Activated CD8-positive, alpha-beta memory T cell treated with anti-CD3 and anti-CD28 coated beads, Interleukin-2, amount 10 ng/mL, durations not matched to agents 7 days and 5 days (primary cell): Measurements from ENCODE around the gene CCL27. TPM values are rescaled to one million over a fixed set of nuclear protein-coding genes. Genes with fewer than 3 reads are reported as not detected.
A peak's percentile ranks its signal among the peaks of the same experiment; 100 is the strongest.

ENCODE experiments used
- ATAC-seq: fragments of 150-1000 bp; cut with Tn5 transposase; one replicate; pipeline ENCODE4 v1.10.0; 2021; ENCODE audit warnings: moderate library complexity
- CTCF ChIA-PET: fragments of 350-600 bp; sonication (Branson Sonifier 250); formaldehyde crosslinking; loops from one replicate; lab custom pipeline; 2021; ENCODE audit warnings: antibody characterized with exemption; lab: Charles Lee
- DNase-seq: peaks from one replicate; pipeline ENCODE4 v3.0.0-alpha.2; 2020
- H3K27ac Mint-ChIP-seq: one replicate; pipeline ENCODE4 v1.8.0; 2021; ENCODE audit warnings: mild to moderate bottlenecking, mixed read lengths
- H3K27me3 Mint-ChIP-seq: one replicate; pipeline ENCODE4 v1.8.0; 2021; ENCODE audit warnings: mixed read lengths
- H3K36me3 Mint-ChIP-seq: one replicate; pipeline ENCODE4 v1.8.0; 2021; ENCODE audit warnings: mild to moderate bottlenecking, mixed read lengths
- H3K4me1 Mint-ChIP-seq: one replicate; pipeline ENCODE4 v1.8.0; 2021; ENCODE audit warnings: mixed read lengths
- H3K4me3 Mint-ChIP-seq: one replicate; pipeline ENCODE4 v1.8.0; 2021; ENCODE audit warnings: mild to moderate bottlenecking, moderate library complexity, mixed read lengths
- H3K9me3 Mint-ChIP-seq: one replicate; pipeline ENCODE4 v1.8.0; 2022; ENCODE audit warnings: low read depth, mixed read lengths
- total RNA-seq, 2 experiments: library from RNA; stranded (reverse); gene quantifications; one replicate each; pipeline ENCODE4 v1.2.3, GENCODE V29; 2021

The CCL27 gene
- total RNA-seq, 2 experiments from 2014 or later, result not detected

- H3K36me3 Mint-ChIP-seq, result no peaks in the 10 kb centered on the region
- no peaks in the 10 kb centered on the region for H3K27me3 Mint-ChIP-seq
- no peaks in the 10 kb centered on the region for H3K4me1 Mint-ChIP-seq
- H3K27ac Mint-ChIP-seq, result no peak overlapping the region
- no peaks in the 10 kb centered on the region for H3K9me3 Mint-ChIP-seq
- CTCF ChIA-PET, result interaction anchor here (1.5 kb wide), 1 partner anchor 12 kb away, joined by 4 read pairs; no protein-coding TSS in a partner anchor
- ATAC-seq (no peak), DNase-seq (no peak)
- no peak overlapping the region for H3K4me3 Mint-ChIP-seq
Measured at GRCh38 chr9:34689512-34689911, 27.1 kb upstream of the CCL27 start.

- Mint-ChIP-seq H3K27me3 (no peaks in the 10 kb centered on the region), H3K9me3 (no peaks in the 10 kb centered on the region), H3K4me3 (no peak overlapping the region), H3K27ac (no peak overlapping the region), H3K4me1 (no peaks in the 10 kb centered on the region), H3K36me3 (no peaks in the 10 kb centered on the region)
- CTCF ChIA-PET, result no interaction called here
- no peak for ATAC-seq
- DNase-seq, result no peak
Measured at GRCh38 chr9:34689116-34689470, 26.6 kb upstream of the CCL27 start.

- no peaks in the 10 kb centered on the region for H3K27me3 Mint-ChIP-seq
- H3K4me3 Mint-ChIP-seq, result no peak overlapping the region
- CTCF ChIA-PET, result no interaction called here
- DNase-seq (no peak), ATAC-seq (no peak)
- H3K27ac Mint-ChIP-seq, result no peak overlapping the region
- H3K36me3 Mint-ChIP-seq, result no peaks in the 10 kb centered on the region
- H3K4me1 Mint-ChIP-seq, result no peaks in the 10 kb centered on the region
- no peaks in the 10 kb centered on the region for H3K9me3 Mint-ChIP-seq
Measured at GRCh38 chr9:34688329-34689115, 26.1 kb upstream of the CCL27 start.

- DNase-seq (no peak), ATAC-seq (no peak)
- Mint-ChIP-seq H3K4me1 (no peaks in the 10 kb centered on the region), H3K27me3 (no peaks in the 10 kb centered on the region), H3K9me3 (no peaks in the 10 kb centered on the region), H3K27ac (no peak overlapping the region), H3K36me3 (no peaks in the 10 kb centered on the region), H3K4me3 (no peak overlapping the region)
- CTCF ChIA-PET, result interaction anchor here (1.4 to 1.5 kb wide), 3 partner anchors 11 to 41 kb away, joined by 3 to 7 read pairs (median 4); partner anchors contain the start of gene GALT
Measured at GRCh38 chr9:34687276-34688030, 25.0 kb upstream of the CCL27 start.

- ATAC-seq (no peak), DNase-seq (no peak)
- Mint-ChIP-seq H3K4me1 (no peaks in the 10 kb centered on the region), H3K27me3 (no peaks in the 10 kb centered on the region), H3K27ac (no peak overlapping the region), H3K4me3 (no peak overlapping the region), H3K36me3 (no peaks in the 10 kb centered on the region), H3K9me3 (no peaks in the 10 kb centered on the region)
- CTCF ChIA-PET, result interaction anchor here (1.4 to 1.5 kb wide), 3 partner anchors 12 to 40 kb away, joined by 3 to 7 read pairs (median 4); partner anchors contain the start of gene GALT
Measured at GRCh38 chr9:34686732-34687131, 24.3 kb upstream of the CCL27 start.

GRCh38 chr9:34686231-34686630 is 23.8 kb upstream of the CCL27 start:
- CTCF ChIA-PET, result interaction anchor here (1.4 to 1.5 kb wide), 3 partner anchors 12 to 39 kb away, joined by 3 to 7 read pairs (median 4); partner anchors contain the start of gene GALT
- Mint-ChIP-seq H3K27me3 (no peaks in the 10 kb centered on the region), H3K4me1 (no peaks in the 10 kb centered on the region), H3K4me3 (no peak overlapping the region), H3K27ac (no peak overlapping the region), H3K36me3 (no peaks in the 10 kb centered on the region), H3K9me3 (no peaks in the 10 kb centered on the region)
- ATAC-seq (no peak), DNase-seq (no peak)

- Mint-ChIP-seq H3K27me3 (no peaks in the 10 kb centered on the region), H3K4me3 (no peak overlapping the region), H3K27ac (no peak overlapping the region), H3K4me1 (no peaks in the 10 kb centered on the region), H3K36me3 (peaks cover 2% of the 10 kb centered on the region), H3K9me3 (no peaks in the 10 kb centered on the region)
- CTCF ChIA-PET, result no interaction called here
- DNase-seq, result no peak
- no peak for ATAC-seq
Measured at GRCh38 chr9:34685591-34685990, 23.1 kb upstream of the CCL27 start.

- DNase-seq (no peak), ATAC-seq (no peak)
- Mint-ChIP-seq H3K36me3 (peaks cover 2% of the 10 kb centered on the region), H3K9me3 (no peaks in the 10 kb centered on the region), H3K4me1 (no peaks in the 10 kb centered on the region), H3K27ac (no peak overlapping the region), H3K4me3 (no peak overlapping the region), H3K27me3 (no peaks in the 10 kb centered on the region)
- CTCF ChIA-PET, result no interaction called here
Measured at GRCh38 chr9:34684816-34685215, 22.4 kb upstream of the CCL27 start.

GRCh38 chr9:34684145-34684544 is 21.7 kb upstream of the CCL27 start:
- no peaks in the 10 kb centered on the region for H3K27me3 Mint-ChIP-seq
- CTCF ChIA-PET, result interaction anchor here (1.0 kb wide), 1 partner anchor 16 kb away, joined by 3 read pairs; no protein-coding TSS in a partner anchor
- H3K4me3 Mint-ChIP-seq, result no peak overlapping the region
- H3K27ac Mint-ChIP-seq, result no peak overlapping the region
- ATAC-seq (no peak), DNase-seq (no peak)
- peaks cover 2% of the 10 kb centered on the region for H3K36me3 Mint-ChIP-seq
- no peaks in the 10 kb centered on the region for H3K4me1 Mint-ChIP-seq
- no peaks in the 10 kb centered on the region for H3K9me3 Mint-ChIP-seq

- H3K36me3 Mint-ChIP-seq, result peaks cover 2% of the 10 kb centered on the region
- no peak overlapping the region for H3K27ac Mint-ChIP-seq
- DNase-seq, result no peak
- no peak for ATAC-seq
- no peak overlapping the region for H3K4me3 Mint-ChIP-seq
- no peaks in the 10 kb centered on the region for H3K4me1 Mint-ChIP-seq
- no peaks in the 10 kb centered on the region for H3K9me3 Mint-ChIP-seq
- no peaks in the 10 kb centered on the region for H3K27me3 Mint-ChIP-seq
- CTCF ChIA-PET, result interaction anchor here (1.0 to 2.5 kb wide), 3 partner anchors 11 to 27 kb away, joined by 4 to 20 read pairs (median 6); no protein-coding TSS in a partner anchor
Measured at GRCh38 chr9:34675869-34676268, 13.4 kb upstream of the CCL27 start.

GRCh38 chr9:34675048-34675714 is 12.7 kb upstream of the CCL27 start:
- Mint-ChIP-seq H3K9me3 (no peaks in the 10 kb centered on the region), H3K27me3 (no peaks in the 10 kb centered on the region), H3K36me3 (peaks cover 4% of the 10 kb centered on the region), H3K4me1 (no peaks in the 10 kb centered on the region), H3K4me3 (no peak overlapping the region), H3K27ac (no peak overlapping the region)
- CTCF ChIA-PET, result interaction anchor here (1.0 to 2.5 kb wide), 4 partner anchors 10 to 27 kb away, joined by 3 to 20 read pairs (median 5); no protein-coding TSS in a partner anchor
- DNase-seq, result peak; percentile 71
- ATAC-seq, result peak; percentile 75

- CTCF ChIA-PET, result interaction anchor here (1.2 to 2.5 kb wide), 3 partner anchors 11 to 28 kb away, joined by 3 to 20 read pairs (median 6); no protein-coding TSS in a partner anchor
- Mint-ChIP-seq H3K27ac (no peak overlapping the region), H3K9me3 (no peaks in the 10 kb centered on the region), H3K4me1 (no peaks in the 10 kb centered on the region), H3K4me3 (no peak overlapping the region), H3K36me3 (peaks cover 7% of the 10 kb centered on the region), H3K27me3 (no peaks in the 10 kb centered on the region)
- no peak for ATAC-seq
- DNase-seq, result no peak
Measured at GRCh38 chr9:34674440-34674839, 12.0 kb upstream of the CCL27 start.

GRCh38 chr9:34671307-34671706 is 8.8 kb upstream of the CCL27 start:
- H3K27ac Mint-ChIP-seq, result no peak overlapping the region
- ATAC-seq (no peak), DNase-seq (no peak)
- H3K36me3 Mint-ChIP-seq, result peaks cover 21% of the 10 kb centered on the region
- no peaks in the 10 kb centered on the region for H3K27me3 Mint-ChIP-seq
- CTCF ChIA-PET, result interaction anchor here (1.9 kb wide), 1 partner anchor 30 kb away, joined by 14 read pairs; no protein-coding TSS in a partner anchor
- no peak overlapping the region for H3K4me3 Mint-ChIP-seq
- H3K4me1 Mint-ChIP-seq, result peaks cover 2% of the 10 kb centered on the region
- peaks cover 3% of the 10 kb centered on the region for H3K9me3 Mint-ChIP-seq
